Measurements from ENCODE around the gene ZNF189. TPM values are rescaled to one million over a fixed set of nuclear protein-coding genes. Genes with fewer than 3 reads are reported as not detected.

ZNF189 gene
- total RNA-seq, 2 experiments from 2014 or later, result 5.0 to 5.3 TPM

GRCh38 chr9:101376111-101376848 lies 22.4 kb upstream of the ZNF189 start:
- DNase-seq (no peak), ATAC-seq (ENCODE audit: poor library complexity) (no peak)
- Mint-ChIP-seq H3K27me3 (peaks cover 51% of the 10 kb centered on the region), H3K27ac (no peak overlapping the region), H3K4me1 (ENCODE audit: low read depth) (no peaks in the 10 kb centered on the region), H3K4me3 (no peak overlapping the region), H3K9me3 (peaks cover 2% of the 10 kb centered on the region), H3K36me3 (ENCODE audit: low read depth) (no peaks in the 10 kb centered on the region)
- Histone ChIP-seq H3K27ac (ENCODE audit: low read depth in 1 of 2, low read length in 2 of 2) (no peak overlapping the region), H3K36me3 (ENCODE audit: insufficient read depth, low read length) (no peaks in the 10 kb centered on the region), H3K27me3 (ENCODE audit: control insufficient read depth in 1 of 2, insufficient read depth in 2 of 2, low read length in 2 of 2) (peaks cover 0 to 5% of the 10 kb centered on the region in 2 experiments), H3K4me3 (ENCODE audit: low read length) (no peak overlapping the region), H3K9me3 (ENCODE audit: control insufficient read depth in 1 of 2, insufficient read depth in 1 of 2, low read length in 2 of 2) (peaks cover 0 to 7% of the 10 kb centered on the region in 2 experiments), H3K4me1 (ENCODE audit: insufficient read depth, low read length) (no peaks in the 10 kb centered on the region)
- ChIA-PET CTCF (no interaction called here), POLR2A (no interaction called here)
- intact Hi-C loops (cut with DNase I, micrococcal nuclease), result no loop called here
- TF ChIP-seq, protein P1, sequence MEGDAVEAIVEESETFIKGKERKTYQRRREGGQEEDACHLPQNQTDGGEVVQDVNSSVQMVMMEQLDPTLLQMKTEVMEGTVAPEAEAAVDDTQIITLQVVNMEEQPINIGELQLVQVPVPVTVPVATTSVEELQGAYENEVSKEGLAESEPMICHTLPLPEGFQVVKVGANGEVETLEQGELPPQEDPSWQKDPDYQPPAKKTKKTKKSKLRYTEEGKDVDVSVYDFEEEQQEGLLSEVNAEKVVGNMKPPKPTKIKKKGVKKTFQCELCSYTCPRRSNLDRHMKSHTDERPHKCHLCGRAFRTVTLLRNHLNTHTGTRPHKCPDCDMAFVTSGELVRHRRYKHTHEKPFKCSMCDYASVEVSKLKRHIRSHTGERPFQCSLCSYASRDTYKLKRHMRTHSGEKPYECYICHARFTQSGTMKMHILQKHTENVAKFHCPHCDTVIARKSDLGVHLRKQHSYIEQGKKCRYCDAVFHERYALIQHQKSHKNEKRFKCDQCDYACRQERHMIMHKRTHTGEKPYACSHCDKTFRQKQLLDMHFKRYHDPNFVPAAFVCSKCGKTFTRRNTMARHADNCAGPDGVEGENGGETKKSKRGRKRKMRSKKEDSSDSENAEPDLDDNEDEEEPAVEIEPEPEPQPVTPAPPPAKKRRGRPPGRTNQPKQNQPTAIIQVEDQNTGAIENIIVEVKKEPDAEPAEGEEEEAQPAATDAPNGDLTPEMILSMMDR (IDR thresholded peaks at IDR 0.05), result no peak

DNA sequence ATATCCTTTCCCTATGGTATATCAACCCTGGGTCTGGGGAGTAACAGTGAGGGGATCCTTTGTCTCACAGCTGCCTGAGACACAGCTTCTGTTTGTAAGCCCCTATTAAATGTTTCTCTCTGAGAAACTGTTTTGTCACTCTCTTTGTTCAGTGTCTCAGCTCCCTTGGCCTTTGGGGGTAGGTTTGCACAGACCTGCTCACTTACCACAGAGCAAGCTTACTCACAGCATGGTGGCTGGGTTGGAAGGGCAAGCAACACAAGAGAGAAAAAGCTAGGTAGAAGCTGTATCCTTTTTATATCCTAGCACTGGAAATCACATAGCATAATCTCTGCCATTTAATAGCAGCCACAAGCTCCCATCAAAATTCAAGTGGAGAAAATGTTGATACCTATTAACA lies 18.4 kb upstream of the ZNF189 start:
- Histone ChIP-seq H3K4me3 (ENCODE audit: low read length) (no peak overlapping the region), H3K36me3 (ENCODE audit: insufficient read depth, low read length) (no peaks in the 10 kb centered on the region), H3K27me3 (ENCODE audit: control insufficient read depth in 1 of 2, insufficient read depth in 2 of 2, low read length in 2 of 2) (peaks cover 0 to 5% of the 10 kb centered on the region in 2 experiments), H3K27ac (ENCODE audit: low read depth in 1 of 2, low read length in 2 of 2) (no peak overlapping the region), H3K9me3 (ENCODE audit: control insufficient read depth in 1 of 2, insufficient read depth in 1 of 2, low read length in 2 of 2) (peaks cover 11 to 13% of the 10 kb centered on the region in 2 experiments), H3K4me1 (ENCODE audit: insufficient read depth, low read length) (no peaks in the 10 kb centered on the region)
- TF ChIP-seq, protein P1 (IDR thresholded peaks at IDR 0.05), result no peak
- ATAC-seq (ENCODE audit: poor library complexity) (no peak), DNase-seq (no peak)
- H3K4me3 Mint-ChIP-seq, result no peak overlapping the region
- no peaks in the 10 kb centered on the region for H3K4me1 Mint-ChIP-seq (ENCODE audit: low read depth)
- peaks cover 5% of the 10 kb centered on the region for H3K36me3 Mint-ChIP-seq (ENCODE audit: low read depth)
- H3K27ac Mint-ChIP-seq, result no peak overlapping the region
- H3K27me3 Mint-ChIP-seq, result peaks cover 20% of the 10 kb centered on the region
- intact Hi-C loops (cut with DNase I, micrococcal nuclease), result no loop called here
- ChIA-PET POLR2A (interaction anchor here (0.9 kb wide), 1 partner anchor 8 kb away, joined by 3 read pairs; no protein-coding TSS in a partner anchor), CTCF (no interaction called here)
- H3K9me3 Mint-ChIP-seq, result no peaks in the 10 kb centered on the region

GRCh38 chr9:101381118-101381517 lies 17.5 kb upstream of the ZNF189 start:
- H3K9me3 Mint-ChIP-seq, result peaks cover 2% of the 10 kb centered on the region
- POLR2A ChIA-PET, result interaction anchor here (0.6 kb wide), 1 partner anchor 155 kb away, joined by 3 read pairs; no protein-coding TSS in a partner anchor

More at GRCh38 chr9:101381118-101381517, 17.5 kb upstream of the ZNF189 start:
- TF ChIP-seq, protein P1 (IDR thresholded peaks at IDR 0.05), result no peak
- peaks cover 0 to 5% of the 10 kb centered on the region in 2 experiments for H3K27me3 ChIP-seq (ENCODE audit: control insufficient read depth in 1 of 2, insufficient read depth in 2 of 2, low read length in 2 of 2)
- Mint-ChIP-seq H3K27me3 (peaks cover 16% of the 10 kb centered on the region), H3K4me3 (no peak overlapping the region), H3K27ac (no peak overlapping the region), H3K4me1 (ENCODE audit: low read depth) (no peaks in the 10 kb centered on the region), H3K36me3 (ENCODE audit: low read depth) (peaks cover 10% of the 10 kb centered on the region)
- H3K9me3 ChIP-seq (ENCODE audit: control insufficient read depth in 1 of 2, insufficient read depth in 1 of 2, low read length in 2 of 2), result peaks cover 10 to 14% of the 10 kb centered on the region in 2 experiments
- no peak for ATAC-seq (ENCODE audit: poor library complexity)
- no peak overlapping the region for H3K27ac ChIP-seq (ENCODE audit: low read depth in 1 of 2, low read length in 2 of 2)
- no peak overlapping the region for H3K4me3 ChIP-seq (ENCODE audit: low read length)
- CTCF ChIA-PET, result no interaction called here
- no peaks in the 10 kb centered on the region for H3K36me3 ChIP-seq (ENCODE audit: insufficient read depth, low read length)
- DNase-seq, result no peak
- intact Hi-C loops (cut with DNase I, micrococcal nuclease), result no loop called here
- H3K4me1 ChIP-seq (ENCODE audit: insufficient read depth, low read length), result no peaks in the 10 kb centered on the region
